IMR-90 (cell line): Measurements from ENCODE around the gene ZMIZ1.

ENCODE experiments used
- CEBPB ChIP-seq: IDR thresholded peaks from 2 replicates; pipeline ENCODE4 v1.6.1; 2012; ENCODE audit warnings: low read depth, low read length, improper control_type of control experiment
- CHD1 ChIP-seq: IDR thresholded peaks from 2 replicates; pipeline ENCODE4 v1.6.1; 2012; ENCODE audit warnings: low read depth, low read length, improper control_type of control experiment
- CTCF ChIP-seq: conservative IDR thresholded peaks from 2 replicates; pipeline ENCODE4 v1.5.1; 2012; ENCODE audit warnings: mild to moderate bottlenecking, low read depth, low read length, improper control_type of control experiment
- FOS ChIP-seq: fragments of 150-350 bp; IDR thresholded peaks from 2 replicates; pipeline ENCODE4 v1.6.1; 2016; ENCODE audit warnings: low read depth, low read length
- MAZ ChIP-seq: IDR thresholded peaks from 2 replicates; pipeline ENCODE4 v1.6.1; 2012; ENCODE audit warnings: low read depth, mild to moderate bottlenecking, low read length, improper control_type of control experiment, moderate library complexity, borderline replicate concordance
- POLR2A ChIP-seq: IDR thresholded peaks from 2 replicates; pipeline ENCODE4 v1.6.1; 2012; ENCODE audit warnings: mild to moderate bottlenecking, low read depth, low read length
- RAD21 ChIP-seq: IDR thresholded peaks from 2 replicates; pipeline ENCODE4 v1.6.1; 2012; ENCODE audit warnings: low read length, improper control_type of control experiment
- SMC3 ChIP-seq: fragments of 150-350 bp; IDR thresholded peaks from 2 replicates; pipeline ENCODE4 v1.6.1; 2016; ENCODE audit warnings: low read depth, mild to moderate bottlenecking, antibody characterized with exemption, low read length, moderate library complexity

GRCh38 chr10:79063661-79064492, 4.9 kb upstream of the ZMIZ1 start:
- TF ChIP-seq FOS (no peak), CTCF (no peak), CHD1 (no peak), RAD21 (no peak), POLR2A (no peak), CEBPB (no peak), SMC3 (no peak), MAZ (no peak)
